DOHH2 (cell line): Measurements from ENCODE around the gene DMGDH.

ENCODE experiments used
- H3F3A ChIP-seq: fragments of 200-600 bp; sonication (generic), shearing (Covaris generic); 2 replicates; pipeline ENCODE4 v1.6.0; 2016; ENCODE audit warnings: antibody characterized with exemption, mild to moderate bottlenecking; ENCODE audit not compliant: control insufficient read depth, insufficient read depth
- H3K27ac ChIP-seq: fragments of 200-600 bp; sonication (generic); 2 replicates; pipeline ENCODE4 v1.5.1; 2014; ENCODE audit warnings: low read depth, mild to moderate bottlenecking, low read length, moderate library complexity
- H3K27me3 ChIP-seq: fragments of 200-600 bp; sonication (generic); 2 replicates; pipeline ENCODE4 v1.6.1; 2014; ENCODE audit warnings: mild to moderate bottlenecking, low read length, mixed read lengths; ENCODE audit not compliant: control insufficient read depth
- H3K36me3 ChIP-seq: fragments of 200-600 bp; sonication (generic); 2 replicates; pipeline ENCODE4 v1.6.1; 2014; ENCODE audit warnings: mild to moderate bottlenecking, low read length, moderate library complexity, mixed read lengths; ENCODE audit not compliant: control insufficient read depth
- H3K4me1 ChIP-seq: fragments of 200-600 bp; sonication (generic); 2 replicates; pipeline ENCODE4 v1.6.1; 2014; ENCODE audit warnings: mild to moderate bottlenecking, low read length, mixed read lengths; ENCODE audit not compliant: control insufficient read depth
- H3K4me2 ChIP-seq: fragments of 200-600 bp; sonication (generic); 2 replicates; pipeline ENCODE4 v1.6.0; 2014; ENCODE audit warnings: mild to moderate bottlenecking, low read length, moderate library complexity
- H3K4me3 ChIP-seq: fragments of 200-600 bp; sonication (generic); 2 replicates; pipeline ENCODE4 v1.5.1; 2014; ENCODE audit warnings: mild to moderate bottlenecking, low read length, mixed read lengths
- H3K79me2 ChIP-seq: fragments of 200-600 bp; sonication (generic); 2 replicates; pipeline ENCODE4 v1.6.1; 2014; ENCODE audit warnings: mild to moderate bottlenecking, low read length, mixed read lengths; ENCODE audit not compliant: control insufficient read depth
- H3K9me2 ChIP-seq: fragments of 200-600 bp; sonication (generic); replicated peaks from 2 replicates; pipeline ENCODE4 v1.6.1; 2014; ENCODE audit warnings: mild to moderate bottlenecking, low read length, mixed read lengths; ENCODE audit not compliant: control insufficient read depth
- H3K9me3 ChIP-seq: fragments of 200-600 bp; sonication (generic); 2 replicates; pipeline ENCODE4 v1.6.1; 2014; ENCODE audit warnings: antibody characterized with exemption, low read length, mixed read lengths; ENCODE audit not compliant: control insufficient read depth, insufficient read depth
- H4K20me1 ChIP-seq: fragments of 200-600 bp; sonication (generic); 2 replicates; pipeline ENCODE4 v1.6.0; 2014; ENCODE audit warnings: low read depth, mild to moderate bottlenecking, antibody characterized with exemption, low read length, moderate library complexity; ENCODE audit not compliant: control insufficient read depth, insufficient read depth
- EZH2phosphoT487 ChIP-seq: fragments of 200-600 bp; sonication (generic); IDR thresholded peaks from 2 replicates; pipeline ENCODE4 v1.6.1; 2017; ENCODE audit warnings: borderline replicate concordance, mild to moderate bottlenecking, antibody characterized with exemption, low read length, moderate library complexity, mixed read lengths
- TF ChIP-seq, protein P1 (sequence below): fragments of 200-600 bp; sonication (generic); IDR thresholded peaks from one replicate; pipeline ENCODE4 v1.5.1; 2014; ENCODE audit warnings: antibody characterized with exemption, mild to moderate bottlenecking, low read depth, low read length; ENCODE audit not compliant: poor library complexity, severe bottlenecking

DMGDH gene

GRCh38 chr5:79077680-79078365 lies 8.3 kb upstream of the DMGDH start:
- TF ChIP-seq, protein P1, sequence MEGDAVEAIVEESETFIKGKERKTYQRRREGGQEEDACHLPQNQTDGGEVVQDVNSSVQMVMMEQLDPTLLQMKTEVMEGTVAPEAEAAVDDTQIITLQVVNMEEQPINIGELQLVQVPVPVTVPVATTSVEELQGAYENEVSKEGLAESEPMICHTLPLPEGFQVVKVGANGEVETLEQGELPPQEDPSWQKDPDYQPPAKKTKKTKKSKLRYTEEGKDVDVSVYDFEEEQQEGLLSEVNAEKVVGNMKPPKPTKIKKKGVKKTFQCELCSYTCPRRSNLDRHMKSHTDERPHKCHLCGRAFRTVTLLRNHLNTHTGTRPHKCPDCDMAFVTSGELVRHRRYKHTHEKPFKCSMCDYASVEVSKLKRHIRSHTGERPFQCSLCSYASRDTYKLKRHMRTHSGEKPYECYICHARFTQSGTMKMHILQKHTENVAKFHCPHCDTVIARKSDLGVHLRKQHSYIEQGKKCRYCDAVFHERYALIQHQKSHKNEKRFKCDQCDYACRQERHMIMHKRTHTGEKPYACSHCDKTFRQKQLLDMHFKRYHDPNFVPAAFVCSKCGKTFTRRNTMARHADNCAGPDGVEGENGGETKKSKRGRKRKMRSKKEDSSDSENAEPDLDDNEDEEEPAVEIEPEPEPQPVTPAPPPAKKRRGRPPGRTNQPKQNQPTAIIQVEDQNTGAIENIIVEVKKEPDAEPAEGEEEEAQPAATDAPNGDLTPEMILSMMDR, result no peak
- TF ChIP-seq EZH2phosphoT487, result no peak
- Histone ChIP-seq H3K9me3 (no peaks in the 10 kb centered on the region), H4K20me1 (no peaks in the 10 kb centered on the region), H3K4me1 (no peaks in the 10 kb centered on the region), H3K36me3 (no peaks in the 10 kb centered on the region), H3K9me2 (no peaks in the 10 kb centered on the region), H3K27me3 (no peaks in the 10 kb centered on the region; the same call in 1 of the 2 replicates), H3K27ac (no peak overlapping the region), H3F3A (no peaks in the 10 kb centered on the region), H3K79me2 (no peaks in the 10 kb centered on the region), H3K4me2 (no peak overlapping the region), H3K4me3 (no peak overlapping the region)

GRCh38 chr5:79076819-79077218 lies 7.3 kb upstream of the DMGDH start:
- Histone ChIP-seq H3K27ac (no peak overlapping the region), H3K4me1 (no peaks in the 10 kb centered on the region), H3K4me3 (no peak overlapping the region), H3K27me3 (no peaks in the 10 kb centered on the region; the same call in 1 of the 2 replicates), H3F3A (no peaks in the 10 kb centered on the region), H3K9me3 (no peaks in the 10 kb centered on the region), H3K4me2 (no peak overlapping the region), H4K20me1 (no peaks in the 10 kb centered on the region), H3K79me2 (no peaks in the 10 kb centered on the region), H3K36me3 (no peaks in the 10 kb centered on the region), H3K9me2 (no peaks in the 10 kb centered on the region)
- no peak for TF ChIP-seq EZH2phosphoT487
- TF ChIP-seq, protein P1, result no peak

DNA sequence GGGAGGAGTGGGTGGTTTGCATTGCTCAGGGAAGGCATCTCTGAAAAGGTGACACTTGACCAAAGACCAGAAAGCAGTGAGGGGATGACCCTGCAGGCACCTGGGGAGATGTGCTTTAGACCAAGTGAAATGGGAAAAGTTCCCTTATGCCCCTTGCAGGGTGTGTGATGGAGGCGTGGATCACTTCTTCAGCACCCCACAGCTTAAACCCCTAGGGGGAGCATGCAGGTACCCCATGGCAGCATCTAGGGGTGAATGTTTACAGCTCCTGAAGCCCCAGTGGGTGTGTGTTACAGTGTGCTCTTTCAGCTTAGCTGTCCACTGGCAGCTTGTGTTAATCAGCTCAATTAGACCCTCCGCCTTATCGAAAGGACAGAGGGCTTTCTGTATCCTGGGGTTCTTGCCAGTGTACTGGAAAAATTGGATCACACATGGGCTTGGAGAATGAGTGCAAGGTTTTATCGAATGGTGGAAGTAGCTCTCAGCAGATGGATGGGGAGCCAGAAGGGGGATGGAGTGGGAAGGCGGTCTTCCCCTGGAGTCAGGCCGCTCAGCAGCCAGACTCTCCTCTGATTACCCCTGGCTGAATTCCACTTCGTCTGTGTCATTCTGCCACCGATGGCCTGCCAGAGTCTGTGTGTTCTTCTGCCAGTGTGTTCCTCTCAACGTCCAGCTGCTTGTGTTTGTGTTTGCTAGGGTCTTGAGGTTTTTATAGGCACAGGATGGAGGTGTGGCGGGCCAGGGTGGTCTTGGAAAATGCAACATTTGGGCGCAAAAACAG lies 6.4 kb upstream of the DMGDH start:
- Histone ChIP-seq H3K36me3 (no peaks in the 10 kb centered on the region), H3K27me3 (no peaks in the 10 kb centered on the region; the same call in 1 of the 2 replicates), H3K4me3 (no peak overlapping the region), H3K4me1 (no peaks in the 10 kb centered on the region), H3F3A (no peaks in the 10 kb centered on the region), H3K9me2 (no peaks in the 10 kb centered on the region), H4K20me1 (no peaks in the 10 kb centered on the region), H3K9me3 (no peaks in the 10 kb centered on the region), H3K27ac (no peak overlapping the region), H3K4me2 (no peak overlapping the region), H3K79me2 (no peaks in the 10 kb centered on the region)
- TF ChIP-seq, protein P1, result no peak
- no peak for TF ChIP-seq EZH2phosphoT487
